Measurements from ENCODE around the gene PRKG1. TPM values are rescaled to one million over a fixed set of nuclear protein-coding genes. Genes with fewer than 3 reads are reported as not detected.

The PRKG1 gene
- total and polyA plus RNA-seq, 2 of the 4 experiments (the other 2 are of a cell fraction) = 3.5 to 18.3 TPM

DNA sequence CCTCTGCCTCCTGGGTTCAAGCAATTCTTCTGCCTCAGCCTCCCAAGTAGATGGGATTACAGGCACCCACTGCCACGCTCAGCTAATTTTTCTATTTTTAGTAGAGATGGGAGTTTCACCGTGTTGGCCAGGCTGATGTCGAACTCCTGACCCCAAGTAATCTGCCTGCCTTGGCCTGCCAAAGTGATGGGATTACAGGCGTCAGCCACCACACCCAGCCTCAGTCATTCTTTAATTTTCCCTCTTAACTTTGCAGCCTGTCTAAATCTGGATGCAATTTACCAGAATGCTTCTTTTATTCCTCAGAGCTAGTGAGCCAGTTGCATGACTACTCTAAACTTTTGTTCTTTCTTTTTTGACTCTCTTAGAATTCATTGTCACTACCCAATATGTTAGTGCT lies 715.6 kb downstream of the PRKG1 start:
- in situ Hi-C loops (cut with MboI; ENCODE audit: low sequenced_read_pairs) (no loop called here), dilution Hi-C loops (cut with HindIII; ENCODE audit: low sequenced_read_pairs, unreplicated experiment) (no loop called here), intact Hi-C loops (cut with micrococcal nuclease) (no loop called here)
- no peak overlapping the region for H2AFZ ChIP-seq (replicated peaks; ENCODE audit: low read length, poor library complexity)
- H3K14ac ChIP-seq (replicated peaks; ENCODE audit: low read depth, low read length) = no peak overlapping the region
- no peaks in the 10 kb centered on the region for H3K36me3 ChIP-seq (ENCODE audit: control insufficient read depth, insufficient read depth, low read length)
- TF ChIP-seq FOS (IDR thresholded peaks at IDR 0.05; ENCODE audit: low read depth, low read length) (no peak), RCOR1 (IDR thresholded peaks at IDR 0.05; ENCODE audit: insufficient replicate concordance, low read length) (no peak), NFE2L2 (IDR thresholded peaks at IDR 0.05; ENCODE audit: low read depth, low read length) (no peak)
- H3K9me3 ChIP-seq (ENCODE audit: control insufficient read depth, insufficient read depth, low read length) = peaks cover 5% of the 10 kb centered on the region; the same call in 1 of the 2 replicates
- no peak for DNase-seq
- H3K18ac ChIP-seq (ENCODE audit: low read depth, low read length) = no peak overlapping the region
- no peaks in the 10 kb centered on the region; the same call in 1 of the 2 replicates for H3K9me1 ChIP-seq (ENCODE audit: insufficient read depth, low read length)
- H4K5ac ChIP-seq (ENCODE audit: low read depth, low read length) = no peak overlapping the region
- no peaks in the 10 kb centered on the region for H3K27me3 ChIP-seq (ENCODE audit: control insufficient read depth, insufficient read depth, low read length)
- ATAC-seq (ENCODE audit: low read depth) = no peak
- peaks cover 5% of the 10 kb centered on the region for H3K4me1 ChIP-seq (ENCODE audit: control insufficient read depth, insufficient read depth, low read length)
- no peak overlapping the region for H2BK5ac ChIP-seq (ENCODE audit: low read depth, low read length, poor library complexity, severe bottlenecking)
- no peak overlapping the region for H3K23ac ChIP-seq (ENCODE audit: low read depth, low read length)
- H3K79me1 ChIP-seq (ENCODE audit: low read depth in 1 of 2, low read length in 2 of 2) = no peaks in the 10 kb centered on the region
- H4K8ac ChIP-seq (ENCODE audit: low read depth in 2 of 2, low read length in 2 of 2) = no peak overlapping the region
- H2BK120ac ChIP-seq (ENCODE audit: low read depth, low read length) = no peak overlapping the region
- no peak overlapping the region for H4K91ac ChIP-seq (ENCODE audit: insufficient read depth, low read depth, low read length)
- no peak overlapping the region for H3K4me3 ChIP-seq (ENCODE audit: insufficient read depth, low read depth, low read length)
- no peak overlapping the region for H2AK9ac ChIP-seq (replicated peaks; ENCODE audit: low read depth, low read length, poor library complexity)
- H3K4ac ChIP-seq (ENCODE audit: low read depth, low read length) = no peak overlapping the region
- WGBS, 2 experiments (ENCODE audit: extremely low coverage in 2 of 2, insufficient read length in 1 of 2) = 100% methylated on average over 1 of the region's 4 CpGs; no CpG with 5 or more reads in 1 of the 2 experiments
- ChIA-PET POLR2A (ENCODE audit: unreplicated experiment) (no interaction called here), CTCF (interaction anchor here (0.6 kb wide), 1 partner anchor 777 kb away, joined by 3 read pairs; no protein-coding TSS in a partner anchor)
- no TSS peak for BruUV-seq (replicated peaks)
- H4K20me1 ChIP-seq (ENCODE audit: insufficient read depth, low read length) = no peaks in the 10 kb centered on the region
- H2BK15ac ChIP-seq (ENCODE audit: low read depth, low read length) = no peak overlapping the region
- no peak overlapping the region for H2BK20ac ChIP-seq (ENCODE audit: low read depth, low read length)
- no peak overlapping the region for H3K56ac ChIP-seq (ENCODE audit: extremely low read depth, insufficient read depth, low read length)
- no peak overlapping the region for H3K27ac ChIP-seq (ENCODE audit: insufficient read depth, low read length)
- no peak overlapping the region for H3K9ac ChIP-seq (ENCODE audit: low read depth, low read length)
- H3K4me2 ChIP-seq (ENCODE audit: low read depth, low read length) = no peak overlapping the region
- H2AK5ac ChIP-seq (ENCODE audit: low read depth, low read length) = no peak overlapping the region
